Mucosa of rectum (tissue), 2 donors: ENCODE data around the gene TSPAN2.

Experiments used
- H3K27ac ChIP-seq, 2 donors: one replicate each; pipeline ENCODE4 v1.7.0; 2013; ENCODE audit warnings: inconsistent platforms in 2 of 2, low read depth in 2 of 2, low read length in 2 of 2
- H3K27me3 ChIP-seq, 2 donors: one replicate each; pipeline ENCODE4 v1.7.0; 2013; ENCODE audit warnings: low read length in 2 of 2; ENCODE audit not compliant: control insufficient read depth in 2 of 2, insufficient read depth in 2 of 2
- H3K36me3 ChIP-seq, 2 donors: one replicate each; pipeline ENCODE4 v1.7.0; 2013; ENCODE audit warnings: low read length in 2 of 2; ENCODE audit not compliant: control insufficient read depth in 2 of 2, insufficient read depth in 2 of 2
- H3K4me1 ChIP-seq, 2 donors: one replicate each; pipeline ENCODE4 v1.7.0; 2013; ENCODE audit warnings: low read length in 2 of 2, mild to moderate bottlenecking in 1 of 2; ENCODE audit not compliant: control insufficient read depth in 2 of 2, insufficient read depth in 2 of 2
- H3K4me3 ChIP-seq, 2 donors: one replicate each; pipeline ENCODE4 v1.7.0; 2013; ENCODE audit warnings: low read length in 2 of 2
- H3K9ac ChIP-seq, 2 donors: one replicate each; pipeline ENCODE4 v1.7.0; 2013; ENCODE audit warnings: low read length in 2 of 2, low read depth in 1 of 2, mild to moderate bottlenecking in 1 of 2
- H3K9me3 ChIP-seq, 2 donors: one replicate each; pipeline ENCODE4 v1.7.0; 2013; ENCODE audit warnings: low read length in 2 of 2; ENCODE audit not compliant: control insufficient read depth in 2 of 2
- donor health status: healthy.
- donor health status: Normal muscosa, but diverticular disease.

TSPAN2 gene

DNA sequence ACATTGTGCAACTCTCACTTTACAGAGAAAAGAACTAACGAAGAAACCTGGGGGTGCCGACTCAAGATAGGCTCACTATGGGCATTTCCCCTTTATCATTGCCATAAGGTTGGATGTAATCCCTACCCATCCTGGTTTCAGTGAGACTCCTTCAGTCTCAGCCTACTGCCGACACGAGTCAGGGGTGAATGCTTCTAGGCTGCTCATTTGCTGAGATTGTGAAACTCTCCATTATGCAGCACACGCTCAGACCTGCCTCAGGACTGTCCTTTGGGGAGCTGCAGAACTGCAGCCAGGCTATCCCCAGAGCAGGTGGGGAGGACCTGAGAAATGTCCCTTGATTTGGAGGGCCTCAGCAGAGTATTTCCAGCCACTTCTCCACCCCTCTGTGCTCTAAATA, 37.5 kb downstream of the TSPAN2 start:
- Histone ChIP-seq H3K4me3 (no peak overlapping the region), H3K27ac (no peak overlapping the region), H3K4me1 (no peaks in the 10 kb centered on the region), H3K36me3 (no peaks in the 10 kb centered on the region), H3K9ac (no peak overlapping the region), H3K27me3 (no peaks in the 10 kb centered on the region), H3K9me3 (no peaks in the 10 kb centered on the region)

GRCh38 chr1:115046751-115047150, 42.6 kb downstream of the TSPAN2 start:
- no peak overlapping the region for H3K9ac ChIP-seq

GRCh38 chr1:115041654-115042053, 47.6 kb downstream of the TSPAN2 start:
- Histone ChIP-seq H3K36me3 (no peaks in the 10 kb centered on the region), H3K27me3 (no peaks in the 10 kb centered on the region), H3K4me1 (no peaks in the 10 kb centered on the region), H3K9ac (no peak overlapping the region), H3K4me3 (no peak overlapping the region), H3K27ac (no peak overlapping the region), H3K9me3 (no peaks in the 10 kb centered on the region)

More at GRCh38 chr1:115046751-115047150, 42.6 kb downstream of the TSPAN2 start:
- Histone ChIP-seq H3K36me3 (no peaks in the 10 kb centered on the region), H3K4me3 (no peak overlapping the region), H3K27me3 (no peaks in the 10 kb centered on the region), H3K4me1 (no peaks in the 10 kb centered on the region), H3K9me3 (no peaks in the 10 kb centered on the region), H3K27ac (no peak overlapping the region)

GRCh38 chr1:115040501-115040900, 48.8 kb downstream of the TSPAN2 start:
- no peak overlapping the region for H3K27ac ChIP-seq
- no peak overlapping the region for H3K9ac ChIP-seq
- no peaks in the 10 kb centered on the region for H3K36me3 ChIP-seq
- no peak overlapping the region for H3K4me3 ChIP-seq
- H3K9me3 ChIP-seq, result no peaks in the 10 kb centered on the region
- no peaks in the 10 kb centered on the region for H3K27me3 ChIP-seq
- H3K4me1 ChIP-seq, result no peaks in the 10 kb centered on the region

GRCh38 chr1:115036814-115037507, 52.3 kb downstream of the TSPAN2 start:
- no peak overlapping the region for H3K9ac ChIP-seq
- H3K36me3 ChIP-seq, result no peaks in the 10 kb centered on the region
- no peak overlapping the region for H3K4me3 ChIP-seq
- H3K27me3 ChIP-seq, result no peaks in the 10 kb centered on the region
- H3K4me1 ChIP-seq, result no peaks in the 10 kb centered on the region
- H3K27ac ChIP-seq, result no peak overlapping the region
- H3K9me3 ChIP-seq, result no peaks in the 10 kb centered on the region

- H3K4me1 ChIP-seq, result no peaks in the 10 kb centered on the region
- H3K27ac ChIP-seq, result no peak overlapping the region
- H3K4me3 ChIP-seq, result no peak overlapping the region
- H3K9me3 ChIP-seq, result no peaks in the 10 kb centered on the region
- no peak overlapping the region for H3K9ac ChIP-seq
- no peaks in the 10 kb centered on the region for H3K36me3 ChIP-seq
- no peaks in the 10 kb centered on the region for H3K27me3 ChIP-seq
Observed at GRCh38 chr1:115035652-115036051, 53.7 kb downstream of the TSPAN2 start.

DNA sequence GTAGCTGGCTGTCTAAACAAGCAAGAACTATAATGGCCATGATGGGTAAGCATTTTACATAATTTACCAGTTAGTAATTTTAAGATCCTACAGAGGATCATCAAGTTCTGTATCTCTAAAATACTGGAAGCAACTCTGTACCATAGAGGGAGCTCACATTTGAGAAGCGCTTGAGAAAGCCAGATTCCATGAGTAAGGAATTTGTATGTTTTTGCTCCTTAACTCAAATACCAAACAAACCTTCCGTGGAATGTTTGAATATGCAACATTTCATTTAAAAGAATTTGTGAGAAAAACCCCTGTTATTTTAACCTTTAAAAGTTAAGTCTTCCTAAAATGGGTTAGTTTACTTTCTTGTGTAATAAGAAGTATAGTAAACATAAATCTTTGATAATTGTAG, 57.7 kb downstream of the TSPAN2 start:
- Histone ChIP-seq H3K36me3 (no peaks in the 10 kb centered on the region), H3K9ac (no peak overlapping the region), H3K27ac (no peak overlapping the region), H3K9me3 (no peaks in the 10 kb centered on the region), H3K4me3 (no peak overlapping the region), H3K4me1 (no peaks in the 10 kb centered on the region), H3K27me3 (no peaks in the 10 kb centered on the region)

DNA sequence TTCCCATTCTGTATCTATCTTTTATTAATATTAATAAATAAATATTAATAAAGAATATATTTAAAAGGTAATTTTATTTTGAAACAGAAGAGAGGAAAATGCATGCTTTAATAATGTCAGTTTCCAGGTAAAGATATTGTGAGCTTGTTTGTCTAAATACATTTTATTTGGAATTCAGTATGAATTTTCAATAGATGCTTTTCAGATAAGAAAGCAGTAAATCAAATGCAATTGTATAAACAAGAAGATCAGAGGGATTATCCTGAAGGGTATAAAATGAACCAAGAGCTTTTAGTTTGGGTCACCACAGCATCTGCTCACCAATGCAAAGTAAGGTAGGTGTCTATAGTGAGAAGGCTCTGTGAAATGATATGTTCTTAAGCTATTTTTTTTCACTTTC, 59.8 kb downstream of the TSPAN2 start, which contains the start of gene TSHB:
TSHB (plus strand) TSS at position 301 of the 400 bp plus-strand sequence. CDS start 3,537 bp downstream, outside the sequence.
- H3K27me3 ChIP-seq, result no peaks in the 10 kb centered on the region
- no peaks in the 10 kb centered on the region for H3K4me1 ChIP-seq
- no peaks in the 10 kb centered on the region for H3K9me3 ChIP-seq
- no peak within 1 kb of the TSS for H3K27ac ChIP-seq
- H3K4me3 ChIP-seq, result no peak within 1 kb of the TSS
- H3K9ac ChIP-seq, result no peak within 1 kb of the TSS
- no peaks in the 10 kb centered on the region for H3K36me3 ChIP-seq

- Histone ChIP-seq H3K27ac (no peak overlapping the region), H3K9ac (no peak overlapping the region), H3K36me3 (no peaks in the 10 kb centered on the region), H3K9me3 (no peaks in the 10 kb centered on the region), H3K4me3 (no peak overlapping the region), H3K4me1 (no peaks in the 10 kb centered on the region), H3K27me3 (no peaks in the 10 kb centered on the region)
Observed at GRCh38 chr1:115023593-115023992, 65.7 kb downstream of the TSPAN2 start.

- Histone ChIP-seq H3K4me3 (no peak overlapping the region), H3K36me3 (no peaks in the 10 kb centered on the region), H3K9ac (no peak overlapping the region), H3K27me3 (no peaks in the 10 kb centered on the region), H3K27ac (no peak overlapping the region), H3K9me3 (no peaks in the 10 kb centered on the region), H3K4me1 (no peaks in the 10 kb centered on the region)
Observed at GRCh38 chr1:115021145-115021544, 68.2 kb downstream of the TSPAN2 start.
